ENCODE results near the gene CAB39L.

DNA sequence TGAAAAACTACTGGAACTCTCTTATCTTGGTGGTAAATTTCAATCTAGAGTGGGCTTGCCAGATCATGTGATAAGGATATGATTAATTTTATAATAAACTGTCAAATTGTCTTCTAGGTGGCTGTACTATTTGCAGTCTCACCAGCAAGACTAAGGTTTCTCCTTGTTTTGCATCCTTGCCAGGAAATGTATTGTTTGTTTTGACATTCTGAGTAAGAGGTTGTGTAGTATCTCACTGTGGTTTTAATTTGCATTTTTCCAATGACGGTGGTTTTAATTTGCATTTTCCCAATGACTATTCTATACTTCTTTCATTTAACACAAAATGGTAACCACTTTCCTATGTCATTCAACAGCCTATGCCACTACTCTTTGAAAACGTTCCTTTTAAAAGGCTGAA lies 2.0 kb downstream of the CAB39L start:
- TF ChIP-seq, protein P1, sequence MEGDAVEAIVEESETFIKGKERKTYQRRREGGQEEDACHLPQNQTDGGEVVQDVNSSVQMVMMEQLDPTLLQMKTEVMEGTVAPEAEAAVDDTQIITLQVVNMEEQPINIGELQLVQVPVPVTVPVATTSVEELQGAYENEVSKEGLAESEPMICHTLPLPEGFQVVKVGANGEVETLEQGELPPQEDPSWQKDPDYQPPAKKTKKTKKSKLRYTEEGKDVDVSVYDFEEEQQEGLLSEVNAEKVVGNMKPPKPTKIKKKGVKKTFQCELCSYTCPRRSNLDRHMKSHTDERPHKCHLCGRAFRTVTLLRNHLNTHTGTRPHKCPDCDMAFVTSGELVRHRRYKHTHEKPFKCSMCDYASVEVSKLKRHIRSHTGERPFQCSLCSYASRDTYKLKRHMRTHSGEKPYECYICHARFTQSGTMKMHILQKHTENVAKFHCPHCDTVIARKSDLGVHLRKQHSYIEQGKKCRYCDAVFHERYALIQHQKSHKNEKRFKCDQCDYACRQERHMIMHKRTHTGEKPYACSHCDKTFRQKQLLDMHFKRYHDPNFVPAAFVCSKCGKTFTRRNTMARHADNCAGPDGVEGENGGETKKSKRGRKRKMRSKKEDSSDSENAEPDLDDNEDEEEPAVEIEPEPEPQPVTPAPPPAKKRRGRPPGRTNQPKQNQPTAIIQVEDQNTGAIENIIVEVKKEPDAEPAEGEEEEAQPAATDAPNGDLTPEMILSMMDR (IDR thresholded peaks at IDR 0.05), result no peak
- TF ChIP-seq, protein P2, sequence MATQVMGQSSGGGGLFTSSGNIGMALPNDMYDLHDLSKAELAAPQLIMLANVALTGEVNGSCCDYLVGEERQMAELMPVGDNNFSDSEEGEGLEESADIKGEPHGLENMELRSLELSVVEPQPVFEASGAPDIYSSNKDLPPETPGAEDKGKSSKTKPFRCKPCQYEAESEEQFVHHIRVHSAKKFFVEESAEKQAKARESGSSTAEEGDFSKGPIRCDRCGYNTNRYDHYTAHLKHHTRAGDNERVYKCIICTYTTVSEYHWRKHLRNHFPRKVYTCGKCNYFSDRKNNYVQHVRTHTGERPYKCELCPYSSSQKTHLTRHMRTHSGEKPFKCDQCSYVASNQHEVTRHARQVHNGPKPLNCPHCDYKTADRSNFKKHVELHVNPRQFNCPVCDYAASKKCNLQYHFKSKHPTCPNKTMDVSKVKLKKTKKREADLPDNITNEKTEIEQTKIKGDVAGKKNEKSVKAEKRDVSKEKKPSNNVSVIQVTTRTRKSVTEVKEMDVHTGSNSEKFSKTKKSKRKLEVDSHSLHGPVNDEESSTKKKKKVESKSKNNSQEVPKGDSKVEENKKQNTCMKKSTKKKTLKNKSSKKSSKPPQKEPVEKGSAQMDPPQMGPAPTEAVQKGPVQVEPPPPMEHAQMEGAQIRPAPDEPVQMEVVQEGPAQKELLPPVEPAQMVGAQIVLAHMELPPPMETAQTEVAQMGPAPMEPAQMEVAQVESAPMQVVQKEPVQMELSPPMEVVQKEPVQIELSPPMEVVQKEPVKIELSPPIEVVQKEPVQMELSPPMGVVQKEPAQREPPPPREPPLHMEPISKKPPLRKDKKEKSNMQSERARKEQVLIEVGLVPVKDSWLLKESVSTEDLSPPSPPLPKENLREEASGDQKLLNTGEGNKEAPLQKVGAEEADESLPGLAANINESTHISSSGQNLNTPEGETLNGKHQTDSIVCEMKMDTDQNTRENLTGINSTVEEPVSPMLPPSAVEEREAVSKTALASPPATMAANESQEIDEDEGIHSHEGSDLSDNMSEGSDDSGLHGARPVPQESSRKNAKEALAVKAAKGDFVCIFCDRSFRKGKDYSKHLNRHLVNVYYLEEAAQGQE (IDR thresholded peaks at IDR 0.05; ENCODE audit: insufficient read depth in 1 of 2, low read depth in 2 of 2, low read length in 1 of 2), result no peak
- no peak for TF ChIP-seq SIN3A (IDR thresholded peaks at IDR 0.05; ENCODE audit: borderline replicate concordance, insufficient read depth, low read depth, low read length)

Data from Panc1 (cell line).